GM21528 (cell line): ENCODE results near the gene EPB41.

Experiments used
- ATAC-seq: cut with Tn5 transposase; IDR thresholded peaks from one replicate; pipeline ENCODE4 v1.9.1; 2021; ENCODE audit warnings: mild to moderate bottlenecking, moderate library complexity; ENCODE audit not compliant: unreplicated experiment, low FRiP score

The EPB41 gene

DNA sequence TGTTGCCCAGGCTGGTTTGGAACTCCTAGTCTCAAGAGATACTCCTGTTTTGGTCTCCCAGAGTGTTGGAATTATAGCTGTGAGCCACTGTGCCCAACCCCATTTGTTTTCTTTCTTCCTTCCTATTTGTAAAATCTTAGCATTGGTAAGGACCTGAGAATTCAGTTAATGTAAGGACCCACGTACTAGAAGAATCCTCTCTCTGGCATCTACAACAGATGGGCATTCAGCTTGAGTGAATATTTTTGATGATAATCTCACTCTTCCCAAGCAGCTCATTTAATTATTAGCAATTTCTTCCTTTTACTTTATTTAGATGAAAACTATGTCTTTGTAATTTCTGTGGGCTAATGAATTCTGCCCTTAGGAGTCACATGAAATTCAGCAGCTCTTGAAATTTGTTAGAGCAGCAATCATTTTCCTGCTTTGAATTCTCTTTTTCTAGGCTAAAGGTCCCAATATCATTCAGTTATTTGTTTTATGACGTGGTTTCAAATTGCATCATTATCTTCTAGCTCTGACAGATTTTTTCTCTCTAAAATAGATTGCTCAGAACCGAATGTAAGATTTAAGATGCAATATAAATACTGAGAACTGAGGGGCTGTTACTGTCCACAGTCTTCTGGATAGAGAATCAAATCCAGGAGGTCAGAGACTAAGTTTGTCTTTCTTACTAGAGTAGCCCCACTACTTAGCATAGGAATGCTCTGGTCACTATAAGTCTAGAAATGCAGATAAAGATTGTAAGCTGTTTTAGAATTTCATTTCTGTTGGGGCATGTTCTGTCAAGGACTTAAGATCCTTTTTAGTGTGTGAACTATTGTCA lies 59.4 kb downstream of the EPB41 start:
- no peak for ATAC-seq

DNA sequence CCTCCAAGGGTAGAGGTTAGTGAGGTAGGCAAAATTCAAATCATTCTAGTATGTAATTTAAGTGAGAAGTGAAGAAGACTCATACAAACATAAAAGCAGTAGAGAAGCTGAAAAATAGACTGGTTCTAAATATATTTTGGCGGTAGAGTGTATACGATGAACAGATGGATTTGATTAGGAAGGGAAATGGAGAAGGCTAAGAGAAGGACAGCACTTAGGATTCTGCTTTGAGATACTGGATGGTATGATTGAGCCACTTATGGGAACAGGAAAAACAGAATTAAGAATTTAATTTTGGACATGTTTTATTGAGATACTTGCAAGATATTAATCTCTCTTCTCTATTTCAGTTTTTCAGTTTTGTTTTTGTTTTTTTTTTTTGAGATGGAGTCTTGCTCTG lies 60.1 kb downstream of the EPB41 start:
- no peak for ATAC-seq

DNA sequence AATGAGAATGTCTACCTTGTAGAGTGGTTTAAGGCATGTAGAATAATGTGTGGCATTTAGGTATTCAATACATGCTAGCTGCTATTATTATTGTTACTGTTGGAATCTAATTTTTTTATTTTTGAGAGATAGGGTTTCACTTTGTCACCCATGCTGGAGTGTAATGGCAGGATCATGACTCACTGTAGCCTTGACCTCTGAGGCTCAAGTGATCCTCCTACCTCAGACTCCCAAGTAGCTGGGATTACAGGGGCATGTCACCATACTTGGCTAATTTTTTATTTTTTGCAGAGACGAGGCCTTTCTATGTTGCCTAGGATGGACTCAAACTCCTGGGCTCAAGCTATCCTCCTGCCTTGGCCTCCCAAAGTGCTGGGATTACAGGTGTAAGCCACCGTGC lies 61.9 kb downstream of the EPB41 start:
- no peak for ATAC-seq

DNA sequence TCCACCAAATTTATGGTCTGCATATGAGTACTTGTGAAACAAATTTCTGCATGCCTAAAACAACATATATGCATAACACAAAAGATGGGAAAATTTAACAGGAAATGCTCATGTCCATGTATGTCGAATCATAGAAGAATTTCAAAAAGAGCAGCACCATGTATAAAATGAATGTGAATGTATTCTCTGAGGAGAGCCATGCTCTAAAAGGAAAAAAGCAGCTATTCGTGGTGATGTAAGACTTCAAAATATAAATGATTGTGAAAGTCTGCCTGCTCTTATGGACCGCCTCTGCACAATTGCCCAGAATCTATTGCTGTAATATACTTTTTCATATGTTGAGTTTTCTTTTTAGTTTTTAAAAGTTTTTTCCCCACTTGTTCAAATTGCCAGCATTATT lies 66.8 kb downstream of the EPB41 start:
- no peak for ATAC-seq

DNA sequence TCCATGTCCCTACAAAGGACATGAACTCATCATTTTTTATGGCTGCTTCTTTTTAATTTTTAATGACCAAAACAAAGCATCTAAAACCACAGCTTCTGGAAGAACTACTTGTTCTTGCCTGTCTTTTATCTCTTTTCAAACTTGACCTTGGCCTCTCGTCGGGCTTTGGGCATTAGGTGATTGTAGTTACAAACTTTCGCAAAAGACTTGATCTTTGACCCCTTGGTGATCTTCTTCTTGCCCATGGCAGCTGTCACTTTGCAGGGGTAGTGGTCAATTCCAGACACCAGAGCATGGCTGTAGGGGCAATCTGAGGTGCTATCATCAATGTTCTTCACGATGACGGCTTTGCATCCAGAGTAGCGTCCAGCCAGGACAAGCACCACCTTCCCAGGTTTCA lies 67.8 kb downstream of the EPB41 start:
- ATAC-seq: no peak

DNA sequence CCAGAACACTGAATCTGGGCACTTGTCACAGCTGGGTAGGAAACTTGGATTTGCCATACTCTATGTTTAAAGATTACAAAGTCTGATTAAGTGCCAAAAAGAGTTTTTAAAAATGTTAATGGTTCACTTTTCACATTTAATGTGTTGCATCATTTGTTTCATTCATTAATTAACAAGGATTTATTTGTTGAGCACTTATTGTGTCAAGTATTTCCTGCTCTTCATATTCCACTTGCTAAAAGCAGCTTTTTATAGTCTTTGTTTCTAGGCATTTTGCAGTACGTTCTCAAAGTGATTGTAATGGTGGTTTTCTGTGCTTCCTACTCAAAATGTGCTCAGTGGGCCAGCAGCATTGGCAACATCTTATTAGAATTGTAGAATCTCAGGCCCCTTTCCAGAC lies 68.7 kb downstream of the EPB41 start:
- ATAC-seq: no peak

DNA sequence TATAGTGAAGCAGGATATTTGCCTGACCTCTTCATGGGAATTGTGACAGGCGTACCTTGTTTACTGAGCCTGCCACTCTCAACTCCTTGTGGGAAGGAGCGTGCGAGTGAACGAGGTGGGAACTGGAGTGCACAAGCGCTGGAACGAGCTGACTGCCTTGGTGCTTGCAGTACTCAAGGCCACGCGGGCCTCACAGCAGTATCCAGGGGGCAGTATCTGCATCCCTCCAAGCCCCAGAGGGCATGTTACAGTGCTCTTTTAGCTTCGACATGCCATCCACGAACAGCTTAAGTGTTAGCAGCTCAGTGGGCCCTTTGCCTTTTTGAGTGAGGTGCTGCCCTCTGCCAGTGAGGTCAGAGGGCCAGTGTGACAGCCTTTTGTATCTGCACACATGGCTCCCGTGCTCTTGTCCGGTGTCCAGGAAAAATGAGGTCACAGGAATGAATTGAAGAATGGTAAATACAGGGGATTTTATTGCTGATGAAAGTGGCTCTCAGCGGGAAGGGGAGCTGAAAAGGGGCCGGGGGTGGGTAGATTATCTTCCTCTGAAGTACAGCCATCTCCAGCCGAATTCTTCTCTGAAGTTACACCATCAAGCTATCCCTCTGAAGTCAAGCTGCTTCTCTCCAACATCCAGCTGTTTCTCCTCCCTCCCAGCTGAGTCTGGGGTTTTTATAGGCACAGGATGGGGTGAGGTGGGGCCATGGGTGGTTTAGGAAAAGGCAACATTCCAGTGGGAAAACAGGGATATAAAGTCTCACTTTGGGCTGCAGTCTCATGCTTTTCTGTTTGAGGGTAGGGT lies 69.3 kb downstream of the EPB41 start:
- no peak for ATAC-seq

DNA sequence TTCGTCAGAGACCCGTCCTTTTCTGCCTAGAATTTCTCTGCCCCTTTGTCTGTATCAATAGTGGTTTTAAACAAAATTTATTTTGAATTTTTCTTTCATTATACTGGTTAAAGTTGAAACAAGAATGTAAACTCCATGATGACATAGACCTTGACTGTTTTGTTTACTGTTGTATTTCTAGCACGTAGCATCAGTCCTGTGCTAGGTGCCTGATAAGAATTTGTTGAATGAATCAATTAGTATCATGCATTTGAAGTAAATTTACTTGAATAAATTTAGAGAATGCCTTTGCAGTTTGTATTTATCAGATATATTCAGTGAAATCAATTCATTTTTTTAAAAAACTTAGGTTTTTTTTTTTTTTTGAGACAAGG lies 69.9 kb downstream of the EPB41 start:
- no peak for ATAC-seq

DNA sequence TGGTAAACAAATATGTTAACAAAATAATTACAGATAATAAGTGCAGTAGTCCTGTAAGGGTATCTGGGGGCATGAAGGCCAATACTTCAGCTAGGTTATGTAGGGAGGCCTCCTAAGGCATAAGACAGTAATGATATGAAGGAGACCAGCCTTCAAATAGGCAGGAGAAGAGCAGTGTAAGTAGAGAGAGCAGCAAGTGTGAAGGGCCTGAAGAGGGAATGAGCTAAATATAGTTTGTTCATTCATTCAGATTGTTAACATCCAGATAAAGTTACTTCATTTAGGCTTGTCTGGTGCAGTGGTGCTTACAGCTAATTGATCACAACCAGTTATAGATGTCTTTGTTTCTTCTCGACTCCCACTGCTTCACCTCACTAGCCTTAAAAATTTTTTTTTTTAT lies 71.1 kb downstream of the EPB41 start:
- no peak for ATAC-seq

DNA sequence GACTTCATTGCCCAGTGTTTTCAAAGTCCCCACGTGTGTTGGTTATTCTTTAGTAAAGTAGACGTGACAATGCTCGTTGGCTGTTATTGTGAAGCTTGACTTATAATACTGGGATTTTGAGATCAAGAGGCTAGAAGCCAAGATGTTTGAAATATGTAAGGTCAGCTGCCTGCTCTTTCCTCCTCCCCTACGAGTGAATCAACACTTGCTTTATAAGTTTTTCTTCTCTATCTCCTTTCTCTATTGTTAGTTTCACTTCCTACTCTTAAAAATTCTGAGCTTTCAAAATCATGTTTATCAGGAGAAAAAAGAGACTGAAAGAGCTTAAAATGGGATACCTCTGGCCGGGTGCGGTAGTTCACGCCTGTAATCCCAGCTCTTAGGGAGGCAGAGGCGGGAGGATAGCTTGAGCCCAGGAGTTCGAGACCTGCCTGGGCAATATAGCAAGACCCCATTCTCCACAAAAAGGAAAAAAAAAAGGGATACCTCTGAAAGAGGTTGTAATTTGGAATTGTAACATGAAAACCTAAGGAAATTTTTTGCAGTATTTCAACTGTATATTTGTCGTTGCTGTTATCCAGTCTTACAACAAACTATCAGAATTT lies 72.0 kb downstream of the EPB41 start:
- no peak for ATAC-seq

DNA sequence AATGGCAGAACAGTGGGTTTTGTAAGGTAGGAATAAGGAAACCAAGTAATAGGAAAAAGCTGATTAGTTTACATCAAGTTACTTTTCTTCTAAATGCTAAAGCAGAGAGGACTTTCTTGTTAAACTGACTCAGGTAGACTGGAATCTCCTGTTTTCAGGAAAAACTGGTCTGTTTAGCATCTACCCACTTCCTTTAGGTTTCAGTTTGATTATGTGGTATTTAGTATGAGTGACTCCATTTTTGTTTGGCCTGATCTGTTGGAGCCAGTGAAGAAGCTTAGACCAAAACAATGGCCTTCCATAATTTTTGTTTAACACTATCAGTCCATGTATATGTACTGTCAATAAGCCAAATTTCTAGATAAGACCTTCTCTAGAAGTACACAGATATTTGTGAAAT lies 88.4 kb downstream of the EPB41 start:
- ATAC-seq: no peak

DNA sequence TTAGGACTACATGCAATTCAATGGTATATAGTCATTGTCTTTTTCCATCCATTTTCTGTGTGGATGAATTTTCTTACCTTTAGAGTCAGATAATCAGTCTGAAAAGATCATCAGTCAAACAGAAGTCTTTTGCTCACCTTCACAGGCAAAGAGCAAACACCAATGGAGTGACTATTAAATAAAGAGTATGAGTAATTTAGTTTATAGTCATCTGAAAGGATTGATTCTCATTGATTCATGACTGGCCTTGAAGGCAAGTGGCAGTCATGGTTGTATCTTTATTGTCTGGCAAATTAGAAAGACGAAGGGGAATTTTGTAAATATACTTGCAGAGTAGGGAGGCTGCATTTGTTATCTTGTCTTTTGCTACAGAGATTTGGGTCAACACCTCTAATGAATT lies 89.9 kb downstream of the EPB41 start:
- ATAC-seq: no peak

DNA sequence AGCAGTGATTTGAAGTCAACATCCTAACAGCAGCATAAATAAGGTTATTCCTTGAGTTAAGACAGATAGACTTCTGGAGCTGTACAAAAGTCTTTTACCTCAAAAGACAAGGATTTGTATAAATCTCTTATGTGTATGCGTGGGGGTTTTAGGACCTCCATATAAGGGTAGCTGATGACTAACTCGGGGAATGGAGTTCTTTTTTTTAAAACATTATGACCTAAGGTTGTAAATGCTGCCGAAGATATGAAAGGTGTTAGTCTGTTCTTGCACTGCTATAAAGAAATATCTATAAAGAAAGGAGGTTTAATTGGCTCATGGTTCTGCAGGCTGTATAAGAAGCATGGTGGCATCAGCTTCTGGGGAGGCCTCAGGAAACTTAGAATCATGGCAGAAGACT lies 90.4 kb downstream of the EPB41 start:
- no peak for ATAC-seq

DNA sequence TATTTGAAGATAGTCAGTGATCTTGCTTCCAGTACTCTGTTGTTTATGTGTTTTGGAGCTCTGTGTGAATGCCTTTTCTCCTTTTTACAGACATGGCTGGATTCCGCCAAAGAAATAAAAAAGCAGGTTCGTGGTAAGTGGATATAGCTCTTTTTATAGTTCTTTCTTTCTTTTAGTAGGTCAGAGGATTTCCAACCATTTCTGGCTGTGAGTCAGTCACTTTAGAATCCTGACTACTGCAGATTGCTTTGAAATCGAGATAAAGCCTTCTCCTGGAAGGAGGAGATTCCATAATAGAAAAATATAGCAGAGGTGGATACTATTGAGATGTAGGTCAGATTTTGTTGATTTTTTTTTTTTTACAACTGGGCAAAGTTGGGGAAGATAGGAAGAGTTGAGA lies 97.4 kb downstream of the EPB41 start:
- ATAC-seq: no peak

DNA sequence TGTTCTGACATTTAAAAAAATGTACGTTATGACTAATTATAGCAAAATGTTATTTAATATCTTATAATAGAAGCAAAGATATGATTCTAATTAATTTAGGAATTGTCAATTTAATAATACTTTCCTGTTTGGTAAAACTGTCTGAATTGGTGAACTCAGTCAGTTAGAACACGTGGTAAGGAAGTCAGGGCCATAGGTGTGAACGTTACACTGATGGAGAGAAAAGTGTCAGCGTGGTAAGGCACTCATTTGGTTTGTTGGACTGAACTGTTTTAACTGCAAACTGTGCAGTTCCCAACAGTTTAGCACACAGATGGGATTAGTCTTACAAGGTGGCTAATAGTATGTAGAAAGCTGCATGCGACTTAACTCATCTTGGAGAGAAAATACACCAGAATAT lies 102.9 kb downstream of the EPB41 start:
- no peak for ATAC-seq

DNA sequence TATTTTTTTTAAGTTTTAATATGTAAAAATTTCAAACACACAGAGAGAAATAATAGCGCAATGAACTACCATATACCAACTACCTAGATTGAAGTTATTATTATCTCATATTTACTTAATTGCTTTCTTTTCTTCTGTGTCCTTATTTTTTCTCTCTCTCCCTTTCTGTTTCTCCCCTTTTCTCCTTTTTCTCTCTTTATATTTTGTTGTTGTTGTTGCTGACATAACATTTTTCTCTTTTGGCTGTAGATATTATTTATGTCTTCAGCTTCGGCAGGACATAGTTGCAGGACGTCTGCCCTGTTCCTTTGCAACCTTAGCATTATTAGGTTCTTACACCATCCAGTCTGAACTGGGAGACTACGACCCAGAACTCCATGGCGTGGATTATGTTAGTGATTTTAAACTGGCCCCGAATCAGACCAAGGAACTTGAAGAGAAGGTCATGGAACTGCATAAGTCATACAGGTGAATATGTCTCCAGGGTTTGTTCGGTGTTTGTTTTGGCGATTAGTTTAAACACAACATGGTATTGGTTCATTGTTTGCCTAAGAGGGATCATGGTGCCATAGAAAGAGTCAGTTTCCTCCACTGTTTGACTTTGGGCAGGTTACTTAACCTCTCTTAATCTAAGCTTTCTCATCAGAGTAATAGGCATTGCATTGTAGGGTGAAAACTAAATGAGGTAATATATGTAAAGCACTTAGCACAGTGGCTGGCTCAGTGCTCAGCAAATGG lies 103.8 kb downstream of the EPB41 start:
- ATAC-seq: no peak

DNA sequence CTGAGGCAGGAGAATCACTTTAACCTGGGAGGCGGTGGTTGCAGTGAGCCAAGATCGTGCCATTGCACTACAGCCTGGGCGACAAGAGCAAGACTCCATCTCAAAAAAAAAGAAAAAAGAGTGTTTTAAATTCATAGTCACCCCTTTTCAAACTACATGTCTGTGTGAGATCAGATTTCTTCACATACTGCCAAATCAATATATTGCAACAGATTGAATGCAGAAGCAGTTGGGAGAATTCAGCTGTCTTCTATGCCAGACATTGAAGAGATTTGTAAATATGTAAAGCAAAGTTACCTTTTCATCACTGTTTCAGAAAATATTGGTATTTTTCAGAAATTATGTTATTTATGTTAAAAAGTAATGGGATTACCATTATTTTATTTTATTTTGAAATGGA lies 108.3 kb downstream of the EPB41 start:
- ATAC-seq: no peak

DNA sequence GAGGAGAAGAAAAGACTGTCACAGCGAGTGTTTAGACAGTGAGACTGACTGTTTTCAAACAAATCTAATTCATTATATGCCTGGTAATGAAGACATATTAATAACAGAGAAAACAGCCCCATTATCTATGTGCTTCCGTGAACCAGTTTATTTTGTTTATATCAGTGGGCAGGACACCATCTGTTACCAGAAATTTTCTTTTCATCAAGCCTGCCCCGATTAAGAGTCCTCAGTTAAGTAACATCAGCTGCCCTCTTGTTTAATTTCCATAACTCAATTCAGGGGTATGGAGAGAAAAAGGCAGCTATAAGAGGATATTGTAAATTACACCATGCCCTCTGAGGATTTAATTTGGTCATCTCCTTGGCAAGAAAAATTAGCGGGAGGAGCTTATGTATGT lies 115.3 kb downstream of the EPB41 start:
- no peak for ATAC-seq

DNA sequence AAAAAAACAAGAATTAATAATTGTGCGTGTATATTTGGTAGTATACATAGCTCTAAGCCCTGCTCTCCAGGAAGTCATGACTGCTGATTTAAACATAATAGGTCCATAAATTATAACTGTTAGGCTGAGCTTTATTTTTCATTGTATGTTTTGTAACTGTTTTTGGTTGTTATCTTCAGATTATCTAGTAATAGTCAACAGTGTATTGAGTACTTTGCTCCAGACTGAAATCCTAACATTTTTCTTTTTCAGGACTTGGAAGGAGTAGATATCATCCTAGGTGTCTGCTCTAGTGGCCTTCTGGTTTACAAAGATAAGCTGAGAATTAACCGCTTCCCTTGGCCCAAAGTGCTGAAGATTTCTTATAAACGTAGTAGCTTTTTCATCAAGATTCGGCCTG lies 118.5 kb downstream of the EPB41 start:
- ATAC-seq: no peak

DNA sequence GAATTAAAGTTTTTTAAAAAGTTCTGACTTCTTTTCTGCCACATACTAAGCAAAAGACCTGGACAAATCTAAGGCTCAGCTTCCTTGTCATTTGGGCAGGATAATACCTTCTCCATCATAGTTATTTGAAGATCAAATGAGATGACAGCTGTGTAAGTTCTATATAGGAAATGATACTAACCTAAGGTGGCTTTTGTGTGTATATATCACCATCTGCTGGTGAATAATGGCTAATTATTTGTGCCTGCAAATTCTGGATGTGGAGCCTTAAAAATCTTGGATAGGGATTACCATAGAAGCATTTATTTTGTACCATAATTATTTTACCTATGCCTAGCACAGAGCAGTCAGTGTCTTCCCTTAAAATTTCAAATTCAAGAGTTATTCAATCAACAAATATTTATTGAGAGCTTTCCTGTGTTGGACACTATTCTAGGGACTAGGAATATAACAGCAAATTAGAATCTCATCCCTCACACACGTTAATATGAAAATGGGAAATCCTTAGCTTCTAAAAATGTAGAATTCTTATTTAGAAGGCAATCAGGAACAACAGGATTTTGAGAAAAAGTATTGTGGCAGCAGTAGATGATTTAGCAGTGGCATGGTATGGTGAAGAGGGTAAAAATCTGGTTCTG lies 119.6 kb downstream of the EPB41 start:
- ATAC-seq: no peak
